Left lung (tissue), 10 donors: Measurements from ENCODE around the gene EGF. TPM values are rescaled to one million over a fixed set of nuclear protein-coding genes. Genes with fewer than 3 reads are reported as not detected.

Experiments used
- ATAC-seq: fragments of 200-7000 bp; cut with Tn5 transposase; one replicate; pipeline ENCODE4 v1.9.1; 2020; ENCODE audit warnings: moderate library complexity
- DNase-seq, 4 donors: peaks; one replicate each; pipeline ENCODE4 v3.0.0-alpha.2; 2013 to 2020
- H3K27ac ChIP-seq, 2 donors: fragments of 200-600 bp; sonication (generic) in 1 of 2; one replicate each; pipeline versions ENCODE4 v1.5.0 to v1.8.0; 2020 to 2021
- H3K27me3 ChIP-seq, 2 donors: fragments of 200-600 bp; sonication (generic) in 1 of 2; one replicate each; pipeline versions ENCODE4 v1.5.0 to v1.8.0; 2020 to 2021
- H3K36me3 ChIP-seq, 2 donors: fragments of 200-600 bp; sonication (generic) in 1 of 2; one replicate each; pipeline versions ENCODE4 v1.5.0 to v1.8.0; 2020 to 2021
- H3K4me1 ChIP-seq, 2 donors: fragments of 200-600 bp; one replicate each; pipeline ENCODE4 v1.8.0; 2021
- H3K4me3 ChIP-seq, 2 donors: fragments of 200-600 bp; sonication (generic) in 1 of 2; one replicate each; pipeline versions ENCODE4 v1.5.0 to v1.8.0; 2020 to 2021; ENCODE audit warnings: mild to moderate bottlenecking in 1 of 2
- H3K9me3 ChIP-seq, 2 donors: fragments of 200-600 bp; sonication (generic) in 1 of 2; one replicate each; pipeline versions ENCODE4 v1.5.0 to v1.8.0; 2020 to 2021
- CTCF ChIP-seq, 2 donors: fragments of 200-600 bp; sonication (generic) in 1 of 2; IDR thresholded peaks; one replicate each; pipeline versions ENCODE4 v1.5.0 to v1.8.0; 2021; ENCODE audit warnings: antibody characterized with exemption in 2 of 2
- intact Hi-C, 2 donors: fragments of 100-400 bp; cut with DNase I; formaldehyde crosslinking; loops; one replicate each; pipeline versions ENCODE4 v1.11.2 to v1.14.2; 2022
- polyA plus RNA-seq, 6 donors: library from polyadenylated mRNA; unstranded; fragments of 120-200 nt; gene quantifications; one replicate each; pipeline ENCODE4 v1.2.1, GENCODE V29; 2013; ENCODE audit not compliant: insufficient read length in 6 of 6
- total RNA-seq, 2 donors: library from RNA; stranded (reverse); fragmentation: NEBNext Ultra II Directional; extraction: Animal tissue kit (Norgen Biotek cat#: 25700); gene quantifications; one replicate each; pipeline ENCODE4 v1.2.1, GENCODE V29; 2021
- donor health status: DM: no; HTN: yes; CAD: no.
- donor health status: DM: no; HTN: no; CAD: no.

Gene EGF
- total and polyA plus RNA-seq, 8 donors: 0.45 to 4.3 (median 1.0) TPM

GRCh38 chr4:110014233-110014632 is 101.5 kb downstream of the EGF start:
- Histone ChIP-seq H3K4me1 (no peaks in the 10 kb centered on the region), H3K27ac (no peak overlapping the region), H3K27me3 (no peaks in the 10 kb centered on the region), H3K36me3 (no peaks in the 10 kb centered on the region), H3K9me3 (no peaks in the 10 kb centered on the region), H3K4me3 (no peak overlapping the region)
- no peak for TF ChIP-seq CTCF (IDR thresholded peaks at IDR 0.05)
- intact Hi-C loops: no loop called here
- ATAC-seq (no peak), DNase-seq (no peak)

DNA sequence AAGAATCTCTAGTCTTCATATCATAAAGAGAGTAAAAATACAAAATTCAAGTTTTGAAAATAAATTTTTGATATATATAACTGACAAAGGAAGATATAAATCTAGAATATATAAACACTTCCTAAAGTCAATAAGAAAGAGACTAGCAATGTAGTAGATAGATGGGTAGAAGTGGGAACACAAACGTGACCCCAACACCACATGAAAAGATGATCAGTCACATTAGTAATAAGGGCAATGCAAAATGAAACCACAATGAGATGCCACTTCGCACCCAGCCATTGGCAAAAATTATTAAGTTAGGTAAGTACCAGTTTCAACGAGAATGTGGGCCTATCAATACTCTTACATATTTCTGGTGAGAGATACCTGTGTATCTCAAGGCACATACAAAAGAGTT is 106.5 kb downstream of the EGF start:
- TF ChIP-seq CTCF (IDR thresholded peaks at IDR 0.05): no peak
- H3K36me3 ChIP-seq: no peaks in the 10 kb centered on the region
- H3K4me1 ChIP-seq: no peaks in the 10 kb centered on the region
- ATAC-seq (no peak), DNase-seq (no peak)
- H3K27ac ChIP-seq: no peak overlapping the region
- H3K9me3 ChIP-seq: no peaks in the 10 kb centered on the region
- H3K27me3 ChIP-seq: peaks cover 3 to 4% of the 10 kb centered on the region in 2 donors
- no peak overlapping the region for H3K4me3 ChIP-seq
- intact Hi-C loops: no loop called here

GRCh38 chr4:110020139-110020538 is 107.5 kb downstream of the EGF start:
- no peak for DNase-seq

GRCh38 chr4:110020646-110021443 is 108.2 kb downstream of the EGF start:
- no peak overlapping the region for H3K27ac ChIP-seq
- H3K9me3 ChIP-seq: no peaks in the 10 kb centered on the region
- DNase-seq: no peak
- no peaks in the 10 kb centered on the region for H3K4me1 ChIP-seq
- peaks cover 3 to 4% of the 10 kb centered on the region in 2 donors for H3K27me3 ChIP-seq
- H3K4me3 ChIP-seq: no peak overlapping the region
- no peak for ATAC-seq
- TF ChIP-seq CTCF (IDR thresholded peaks at IDR 0.05): no peak
- intact Hi-C loops: no loop called here
- no peaks in the 10 kb centered on the region for H3K36me3 ChIP-seq

More at GRCh38 chr4:110020139-110020538, 107.5 kb downstream of the EGF start:
- Histone ChIP-seq H3K9me3 (no peaks in the 10 kb centered on the region), H3K27me3 (peaks cover 3 to 4% of the 10 kb centered on the region in 2 donors), H3K36me3 (no peaks in the 10 kb centered on the region), H3K27ac (no peak overlapping the region), H3K4me1 (no peaks in the 10 kb centered on the region), H3K4me3 (no peak overlapping the region)
- no peak for ATAC-seq
- no peak for TF ChIP-seq CTCF (IDR thresholded peaks at IDR 0.05)
- intact Hi-C loops: no loop called here

GRCh38 chr4:110022457-110022856 is 109.8 kb downstream of the EGF start:
- no peak for TF ChIP-seq CTCF (IDR thresholded peaks at IDR 0.05)
- H3K27ac ChIP-seq: no peak overlapping the region
- intact Hi-C loops: no loop called here
- H3K36me3 ChIP-seq: no peaks in the 10 kb centered on the region
- DNase-seq (no peak), ATAC-seq (no peak)
- no peaks in the 10 kb centered on the region for H3K9me3 ChIP-seq
- H3K4me1 ChIP-seq: no peaks in the 10 kb centered on the region
- no peak overlapping the region for H3K4me3 ChIP-seq
- H3K27me3 ChIP-seq: peaks cover 3 to 13% of the 10 kb centered on the region in 2 donors
